ENCODE data around the gene DOP1A. TPM values are rescaled to one million over a fixed set of nuclear protein-coding genes. Genes with fewer than 3 reads are reported as not detected.

Gene DOP1A
- total and polyA plus RNA-seq, 12 donors = 2.5 to 26.8 (median 20.8) TPM

- intact Hi-C loops (cut with DNase I) = loop anchor here in 3 of 10 donors (10.0 kb wide), 3 partner anchors 134 to 794 kb away; partner anchors contain the start of genes PRSS35 (in 2 of the 3), CYB5R4 (in 1 of the 3), PGM3 (in 1 of the 3) and RIPPLY2 (in 1 of the 3)
- Histone ChIP-seq H3K36me3 (peaks cover 0 to 14% (median 0%) of the 10 kb centered on the region in 9 donors), H3K4me3 (no peak overlapping the region), H3K4me1 (peaks cover 0 to 12% (median 6%) of the 10 kb centered on the region in 9 donors), H3K9me3 (no peaks in the 10 kb centered on the region), H3K27ac (no peak overlapping the region), H3K27me3 (no peaks in the 10 kb centered on the region)
- DNase-seq (no peak), ATAC-seq (no peak)
- no peak for TF ChIP-seq CTCF (IDR thresholded peaks at IDR 0.05)
These were observed 6.3 kb upstream of the DOP1A start for GRCh38 chr6:83061190-83061589.

- no peaks in the 10 kb centered on the region for H3K27me3 ChIP-seq
- ATAC-seq (no peak), DNase-seq (no peak)
- H3K36me3 ChIP-seq = peaks cover 0 to 3% (median 0%) of the 10 kb centered on the region in 9 donors
- H3K9me3 ChIP-seq = no peaks in the 10 kb centered on the region
- H3K4me1 ChIP-seq = peaks cover 0 to 14% (median 6%) of the 10 kb centered on the region in 9 donors
- intact Hi-C loops (cut with DNase I) = loop anchor here in 3 of 10 donors (10.0 kb wide), 3 partner anchors 133 to 793 kb away; partner anchors contain the start of genes PRSS35 (in 2 of the 3), CYB5R4 (in 1 of the 3), PGM3 (in 1 of the 3) and RIPPLY2 (in 1 of the 3)
- no peak overlapping the region for H3K27ac ChIP-seq
- WGBS, 2 donors = 95 to 100% methylated on average over 1 of the region's 1 CpG
- TF ChIP-seq CTCF (IDR thresholded peaks at IDR 0.05) = no peak
- no peak overlapping the region for H3K4me3 ChIP-seq
These were observed 5.2 kb upstream of the DOP1A start for GRCh38 chr6:83062225-83062624.

- ATAC-seq = peak; percentile 82 to 93 (median 88)
- no peaks in the 10 kb centered on the region for H3K27me3 ChIP-seq
- WGBS, 2 donors = 2 to 3% methylated on average over 48 of the region's 48 CpGs
- H3K9me3 ChIP-seq = no peaks in the 10 kb centered on the region
- peak; percentile 95 to 100 (median 99) for TF ChIP-seq CTCF (IDR thresholded peaks at IDR 0.05)
- DNase-seq = peak; percentile 87 to 92
- no peaks in the 10 kb centered on the region for H3K36me3 ChIP-seq
- H3K27ac ChIP-seq = peak within 1 kb of the TSS in 8 of 10 donors; percentile 10 to 67 (median 50)
- intact Hi-C loops (cut with DNase I) = loop anchor here (2.0 to 10.0 kb wide), 10 partner anchors 47 to 789 kb away; partner anchors contain the start of genes PGM3 (in 4 of the 10), RWDD2A (in 4 of the 10), PRSS35 (in 2 of the 10) and CYB5R4 (in 1 of the 10)
- H3K4me3 ChIP-seq = peak within 1 kb of the TSS; percentile 37 to 87 (median 77)
- H3K4me1 ChIP-seq = peaks cover 0 to 41% (median 24%) of the 10 kb centered on the region in 9 donors
These were observed 1.8 kb upstream of the DOP1A start, which contains the start of gene UBE3D for GRCh38 chr6:83065511-83066192. UBE3D (minus strand) TSS chr6:83065841; CDS start chr6:83065718, 123 bp downstream.

- peak overlapping the region in 9 of 10 donors; percentile 64 to 93 (median 77) for H3K4me3 ChIP-seq
- no peaks in the 10 kb centered on the region for H3K9me3 ChIP-seq
- intact Hi-C loops (cut with DNase I) = loop anchor here (1.0 to 10.0 kb wide), 11 partner anchors 9 to 786 kb away; partner anchors contain the start of genes PGM3 (in 4 of the 10), RWDD2A (in 4 of the 10), PRSS35 (in 2 of the 10) and CYB5R4 (in 1 of the 10)
- H3K27me3 ChIP-seq = no peaks in the 10 kb centered on the region
- H3K27ac ChIP-seq = peak overlapping the region in 6 of 10 donors; percentile 85 to 93 (median 88)
- H3K36me3 ChIP-seq = no peaks in the 10 kb centered on the region
- peaks cover 0 to 70% (median 37%) of the 10 kb centered on the region in 9 donors for H3K4me1 ChIP-seq
- DNase-seq (no peak), ATAC-seq (no peak)
- TF ChIP-seq CTCF (IDR thresholded peaks at IDR 0.05) = no peak
- 35 to 41% methylated on average over 6 of the region's 6 CpGs for WGBS, 2 donors
These were observed 1.1 kb downstream of the DOP1A start for GRCh38 chr6:83068616-83069015.
